ENCODE data around the gene ACSL3.

ACSL3 gene

GRCh38 chr2:222893716-222894115, 32.9 kb downstream of the ACSL3 start:
- DNase-seq (ENCODE audit: low spot score): no peak
- no peak for TF ChIP-seq CTCF (IDR thresholded peaks at IDR 0.05; ENCODE audit: borderline replicate concordance, control extremely low read depth, extremely low read depth, insufficient read depth, missing control alignments)
- in situ Hi-C loops (cut with MboI; ENCODE audit: low sequenced_read_pairs, unreplicated experiment): no loop called here

GRCh38 chr2:222895144-222895543, 34.3 kb downstream of the ACSL3 start:
- no peak for TF ChIP-seq CTCF (IDR thresholded peaks at IDR 0.05; ENCODE audit: borderline replicate concordance, control extremely low read depth, extremely low read depth, insufficient read depth, missing control alignments)
- no peak for DNase-seq (ENCODE audit: low spot score)
- in situ Hi-C loops (cut with MboI; ENCODE audit: low sequenced_read_pairs, unreplicated experiment): no loop called here

- no peak for TF ChIP-seq CTCF (IDR thresholded peaks at IDR 0.05; ENCODE audit: borderline replicate concordance, control extremely low read depth, extremely low read depth, insufficient read depth, missing control alignments)
- DNase-seq (ENCODE audit: low spot score): no peak
- in situ Hi-C loops (cut with MboI; ENCODE audit: low sequenced_read_pairs, unreplicated experiment): no loop called here
Measured at GRCh38 chr2:222897898-222898297, 37.1 kb downstream of the ACSL3 start.

GRCh38 chr2:222899413-222900181, 38.8 kb downstream of the ACSL3 start:
- in situ Hi-C loops (cut with MboI; ENCODE audit: low sequenced_read_pairs, unreplicated experiment): loop anchor here (10.0 kb wide), 1 partner anchor 205 kb away; no protein-coding TSS in a partner anchor
- no peak for TF ChIP-seq CTCF (IDR thresholded peaks at IDR 0.05; ENCODE audit: borderline replicate concordance, control extremely low read depth, extremely low read depth, insufficient read depth, missing control alignments)
- DNase-seq (ENCODE audit: low spot score): no peak

GRCh38 chr2:222900354-222900753, 39.5 kb downstream of the ACSL3 start:
- TF ChIP-seq CTCF (IDR thresholded peaks at IDR 0.05; ENCODE audit: borderline replicate concordance, control extremely low read depth, extremely low read depth, insufficient read depth, missing control alignments): no peak
- no peak for DNase-seq (ENCODE audit: low spot score)
- in situ Hi-C loops (cut with MboI; ENCODE audit: low sequenced_read_pairs, unreplicated experiment): loop anchor here (10.0 kb wide), 1 partner anchor 206 kb away; no protein-coding TSS in a partner anchor

- in situ Hi-C loops (cut with MboI; ENCODE audit: low sequenced_read_pairs, unreplicated experiment): loop anchor here (10.0 kb wide), 1 partner anchor 208 kb away; no protein-coding TSS in a partner anchor
- no peak for DNase-seq (ENCODE audit: low spot score)
- no peak for TF ChIP-seq CTCF (IDR thresholded peaks at IDR 0.05; ENCODE audit: borderline replicate concordance, control extremely low read depth, extremely low read depth, insufficient read depth, missing control alignments)
Measured at GRCh38 chr2:222902660-222903059, 41.8 kb downstream of the ACSL3 start.

Data from GM13976 (cell line).